Fibroblast of lung (primary cell): ENCODE data around the gene RFESD. TPM values are rescaled to one million over a fixed set of nuclear protein-coding genes. Genes with fewer than 3 reads are reported as not detected.

Experiments
- DNase-seq, 2 donors: peaks; one replicate each; pipeline versions ENCODE4 v3.0.0 to v3.0.0-alpha.2; 2010; ENCODE audit warnings: low read depth in 2 of 2
- H2AFZ ChIP-seq: 2 replicates; pipeline ENCODE4 v1.5.1; 2012; ENCODE audit warnings: low read length, control low read depth, inconsistent platforms
- H3K27ac ChIP-seq: 2 replicates; pipeline ENCODE4 v1.5.1; 2011; ENCODE audit warnings: low read length, control low read depth; ENCODE audit not compliant: insufficient read depth
- H3K27me3 ChIP-seq: 2 replicates; pipeline ENCODE4 v1.5.1; 2011; ENCODE audit warnings: mild to moderate bottlenecking, low read length; ENCODE audit not compliant: control insufficient read depth, insufficient read depth
- H3K36me3 ChIP-seq: 2 replicates; pipeline ENCODE4 v1.5.1; 2011; ENCODE audit warnings: low read length; ENCODE audit not compliant: control insufficient read depth, insufficient read depth
- H3K4me1 ChIP-seq: 2 replicates; pipeline ENCODE4 v1.5.1; 2011; ENCODE audit warnings: low read length; ENCODE audit not compliant: control insufficient read depth, insufficient read depth; ENCODE audit errors: extremely low read depth
- H3K4me2 ChIP-seq: 2 replicates; pipeline ENCODE4 v1.5.1; 2011; ENCODE audit warnings: low read length, control low read depth; ENCODE audit not compliant: insufficient read depth; ENCODE audit errors: extremely low read depth
- H3K4me3 ChIP-seq, 4 experiments: fragments of 200-600 bp in 1 of 4; sonication (generic) in 1 of 4; replicated peaks in 1 of 4; 2 replicates each; pipeline ENCODE4 v1.5.1; 2011 to 2016; ENCODE audit warnings: low read length in 4 of 4, low read depth in 3 of 4, mild to moderate bottlenecking in 3 of 4, control low read depth in 2 of 4, inconsistent platforms in 1 of 4, mixed read lengths in 1 of 4; ENCODE audit not compliant: insufficient read depth in 1 of 4; ENCODE audit errors: control extremely low read depth in 1 of 4
- H3K79me2 ChIP-seq: 2 replicates; pipeline ENCODE4 v1.5.1; 2012; ENCODE audit warnings: mild to moderate bottlenecking, low read length, inconsistent platforms; ENCODE audit not compliant: control insufficient read depth, insufficient read depth
- H3K9ac ChIP-seq: 2 replicates; pipeline ENCODE4 v1.5.1; 2011; ENCODE audit warnings: mild to moderate bottlenecking, low read length, control low read depth; ENCODE audit not compliant: insufficient read depth
- H3K9me3 ChIP-seq: 2 replicates; pipeline ENCODE4 v1.5.1; 2012; ENCODE audit warnings: low read depth, low read length; ENCODE audit not compliant: control insufficient read depth, insufficient read depth
- H4K20me1 ChIP-seq: 2 replicates; pipeline ENCODE4 v1.5.1; 2011; ENCODE audit warnings: low read length; ENCODE audit not compliant: control insufficient read depth, insufficient read depth; ENCODE audit errors: extremely low read depth
- EZH2 ChIP-seq: IDR thresholded peaks from 2 replicates; pipeline ENCODE4 v1.5.1; 2012; ENCODE audit warnings: low read length, control low read depth, mild to moderate bottlenecking; ENCODE audit errors: missing control alignments
- polyA plus RNA-seq, 2 donors: library from polyadenylated mRNA; depleted of rRNA in 1 of 2; stranded (reverse) in 1 of 2; unstranded in 1 of 2; fragments of >200 nt; gene quantifications; 2 replicates each; pipeline ENCODE4 v1.2.1, GENCODE V29; 2011 to 2012; ENCODE audit warnings: missing spikeins in 1 of 2
- total RNA-seq: library from RNA; depleted of rRNA; stranded (reverse); fragments of >200 nt; gene quantifications from 2 replicates; pipeline ENCODE4 v1.2.1, GENCODE V29; 2014
- TF ChIP-seq, protein P1 (sequence below), 2 donors: IDR thresholded peaks in 1 of 2; conservative IDR thresholded peaks in 1 of 2; 1 replicate in 1 of 2; 2 replicates in 1 of 2; pipeline ENCODE4 v1.5.1; 2011 to 2012; ENCODE audit warnings: low read length in 2 of 2, control low read depth in 1 of 2, inconsistent platforms in 1 of 2, low read depth in 1 of 2, mild to moderate bottlenecking in 1 of 2

Gene RFESD
- total and polyA plus RNA-seq, 2 donors (not counting 1 experiment from before 2014, with no cell fraction given) = 2.7 to 4.8 TPM

DNA sequence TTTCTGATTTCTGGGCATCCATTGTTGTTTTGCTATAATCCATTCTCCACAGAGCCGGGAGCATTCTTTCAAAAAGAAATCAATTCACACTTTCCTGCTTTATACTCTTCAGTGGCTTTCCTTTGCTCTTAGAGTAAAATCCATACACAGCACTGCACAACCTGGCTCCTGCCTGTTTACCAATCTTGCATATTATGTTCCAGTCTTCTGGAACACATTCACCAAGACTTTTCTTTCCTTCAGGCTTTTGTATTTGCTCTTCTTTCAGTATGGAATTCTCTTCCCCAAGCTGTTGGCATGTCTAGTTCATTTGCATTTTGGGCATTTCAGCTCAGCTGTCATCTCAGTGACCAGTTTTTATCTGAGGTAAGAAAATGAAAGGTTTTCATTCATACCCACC lies 6.3 kb downstream of the RFESD start:
- H3K36me3 ChIP-seq = no peaks in the 10 kb centered on the region
- H3K9me3 ChIP-seq = no peaks in the 10 kb centered on the region
- H3K4me3 ChIP-seq = no peak overlapping the region
- H4K20me1 ChIP-seq = no peaks in the 10 kb centered on the region
- no peaks in the 10 kb centered on the region for H3K27me3 ChIP-seq
- peaks cover under 1% of the 10 kb centered on the region for H3K4me1 ChIP-seq
- H3K79me2 ChIP-seq = no peaks in the 10 kb centered on the region
- no peak for TF ChIP-seq EZH2
- TF ChIP-seq, protein P1, sequence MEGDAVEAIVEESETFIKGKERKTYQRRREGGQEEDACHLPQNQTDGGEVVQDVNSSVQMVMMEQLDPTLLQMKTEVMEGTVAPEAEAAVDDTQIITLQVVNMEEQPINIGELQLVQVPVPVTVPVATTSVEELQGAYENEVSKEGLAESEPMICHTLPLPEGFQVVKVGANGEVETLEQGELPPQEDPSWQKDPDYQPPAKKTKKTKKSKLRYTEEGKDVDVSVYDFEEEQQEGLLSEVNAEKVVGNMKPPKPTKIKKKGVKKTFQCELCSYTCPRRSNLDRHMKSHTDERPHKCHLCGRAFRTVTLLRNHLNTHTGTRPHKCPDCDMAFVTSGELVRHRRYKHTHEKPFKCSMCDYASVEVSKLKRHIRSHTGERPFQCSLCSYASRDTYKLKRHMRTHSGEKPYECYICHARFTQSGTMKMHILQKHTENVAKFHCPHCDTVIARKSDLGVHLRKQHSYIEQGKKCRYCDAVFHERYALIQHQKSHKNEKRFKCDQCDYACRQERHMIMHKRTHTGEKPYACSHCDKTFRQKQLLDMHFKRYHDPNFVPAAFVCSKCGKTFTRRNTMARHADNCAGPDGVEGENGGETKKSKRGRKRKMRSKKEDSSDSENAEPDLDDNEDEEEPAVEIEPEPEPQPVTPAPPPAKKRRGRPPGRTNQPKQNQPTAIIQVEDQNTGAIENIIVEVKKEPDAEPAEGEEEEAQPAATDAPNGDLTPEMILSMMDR (conservative IDR thresholded peaks at IDR 0.05 in 1 of 2, IDR thresholded peaks at IDR 0.05 in 1 of 2; ENCODE audit: low read depth in 1 of 2, low read length in 2 of 2) = no peak
- no peak for DNase-seq
- H3K9ac ChIP-seq = no peak overlapping the region
- no peak overlapping the region for H2AFZ ChIP-seq
- no peak overlapping the region for H3K4me2 ChIP-seq
- no peak overlapping the region for H3K27ac ChIP-seq

DNA sequence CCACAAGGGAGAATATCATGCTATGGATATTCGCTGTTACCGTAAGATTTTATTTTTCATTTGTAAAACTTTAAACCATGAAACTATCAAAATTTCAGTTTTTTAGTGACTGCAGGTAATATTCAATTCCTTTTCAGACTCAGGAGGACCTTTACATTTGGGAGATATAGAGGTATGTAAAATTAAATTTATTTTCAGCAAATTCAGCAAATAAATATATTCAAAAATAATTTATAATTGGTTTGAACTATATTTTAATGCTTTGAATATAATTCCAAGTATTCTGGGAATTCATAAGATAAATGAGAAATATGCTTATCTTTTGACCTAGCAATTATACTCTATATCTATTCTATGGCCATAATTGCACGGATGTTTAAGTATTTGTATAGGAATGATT lies 7.6 kb downstream of the RFESD start:
- Histone ChIP-seq H3K27me3 (no peaks in the 10 kb centered on the region), H3K27ac (no peak overlapping the region), H3K4me1 (no peaks in the 10 kb centered on the region), H3K9me3 (no peaks in the 10 kb centered on the region), H3K79me2 (no peaks in the 10 kb centered on the region), H3K9ac (no peak overlapping the region), H3K36me3 (no peaks in the 10 kb centered on the region), H3K4me3 (no peak overlapping the region), H4K20me1 (no peaks in the 10 kb centered on the region), H2AFZ (no peak overlapping the region), H3K4me2 (no peak overlapping the region)
- no peak for DNase-seq
- TF ChIP-seq, protein P1 (conservative IDR thresholded peaks at IDR 0.05 in 1 of 2, IDR thresholded peaks at IDR 0.05 in 1 of 2; ENCODE audit: low read depth in 1 of 2, low read length in 2 of 2) = no peak
- TF ChIP-seq EZH2 = no peak

- H3K36me3 ChIP-seq = no peaks in the 10 kb centered on the region
- no peaks in the 10 kb centered on the region for H4K20me1 ChIP-seq
- no peak overlapping the region for H3K4me3 ChIP-seq
- no peak for DNase-seq
- TF ChIP-seq EZH2 = no peak
- TF ChIP-seq, protein P1 (conservative IDR thresholded peaks at IDR 0.05 in 1 of 2, IDR thresholded peaks at IDR 0.05 in 1 of 2; ENCODE audit: low read depth in 1 of 2, low read length in 2 of 2) = no peak
- H3K9ac ChIP-seq = no peak overlapping the region
- H3K4me2 ChIP-seq = no peak overlapping the region
- no peak overlapping the region for H2AFZ ChIP-seq
- H3K79me2 ChIP-seq = no peaks in the 10 kb centered on the region
- H3K27me3 ChIP-seq = no peaks in the 10 kb centered on the region
- no peaks in the 10 kb centered on the region for H3K4me1 ChIP-seq
- H3K9me3 ChIP-seq = no peaks in the 10 kb centered on the region
- H3K27ac ChIP-seq = no peak overlapping the region
These were observed 9.0 kb downstream of the RFESD start for GRCh38 chr5:95655575-95655974.
